Measurements from ENCODE around the gene ATP5F1A. TPM values are rescaled to one million over a fixed set of nuclear protein-coding genes. Genes with fewer than 3 reads are reported as not detected.

ATP5F1A gene
- total RNA-seq, 1 donor from 2014 or later, result 412 TPM

DNA sequence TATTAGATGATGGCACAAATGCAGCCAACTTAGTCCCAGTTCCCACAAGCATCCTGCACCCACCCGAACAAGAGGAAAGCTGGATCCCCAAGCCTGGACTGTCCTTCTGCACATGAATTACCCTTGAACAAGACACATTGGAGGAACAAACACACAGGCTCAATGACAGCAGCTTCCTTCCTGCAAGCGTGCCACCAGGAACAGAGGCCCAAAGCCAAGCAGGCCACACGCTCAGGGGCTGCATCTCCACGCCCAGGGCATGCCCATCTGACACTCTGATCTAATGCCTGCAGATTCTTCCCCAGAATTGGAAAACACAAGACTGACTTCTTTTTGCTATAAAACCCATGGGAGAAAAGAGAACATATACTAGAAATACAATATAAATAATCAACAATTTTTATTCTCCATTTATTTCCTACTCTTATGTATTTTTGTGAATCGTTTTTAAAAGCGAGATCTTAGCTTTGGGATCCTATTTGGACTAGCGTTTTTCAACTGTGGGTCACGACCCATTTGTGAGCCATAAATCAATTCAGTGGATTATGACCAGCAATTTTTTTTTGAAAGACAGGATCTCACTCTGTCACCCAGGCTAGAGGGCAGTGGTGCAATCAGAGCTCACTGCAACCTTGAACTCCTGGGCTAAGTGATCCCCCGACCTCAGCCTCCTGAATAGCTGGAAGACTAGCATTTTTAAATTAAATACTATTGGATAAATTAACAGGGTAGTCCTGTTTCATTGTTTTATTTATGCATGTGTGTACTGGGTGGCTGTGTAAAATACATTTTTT lies 60.4 kb downstream of the ATP5F1A start:
- intact Hi-C loops (cut with micrococcal nuclease), result no loop called here
- no peak for DNase-seq (ENCODE audit: low spot score)
- no peaks in the 10 kb centered on the region for H3K27me3 Mint-ChIP-seq (ENCODE audit: insufficient read depth)
- H3K9me3 Mint-ChIP-seq, result no peaks in the 10 kb centered on the region
- H3K4me1 Mint-ChIP-seq (ENCODE audit: low read depth), result peaks cover 24% of the 10 kb centered on the region
- no peak overlapping the region for H3K27ac Mint-ChIP-seq
- H3K36me3 Mint-ChIP-seq (ENCODE audit: low read depth), result peaks cover 13% of the 10 kb centered on the region
- H3K4me3 Mint-ChIP-seq, result no peak overlapping the region

DNA sequence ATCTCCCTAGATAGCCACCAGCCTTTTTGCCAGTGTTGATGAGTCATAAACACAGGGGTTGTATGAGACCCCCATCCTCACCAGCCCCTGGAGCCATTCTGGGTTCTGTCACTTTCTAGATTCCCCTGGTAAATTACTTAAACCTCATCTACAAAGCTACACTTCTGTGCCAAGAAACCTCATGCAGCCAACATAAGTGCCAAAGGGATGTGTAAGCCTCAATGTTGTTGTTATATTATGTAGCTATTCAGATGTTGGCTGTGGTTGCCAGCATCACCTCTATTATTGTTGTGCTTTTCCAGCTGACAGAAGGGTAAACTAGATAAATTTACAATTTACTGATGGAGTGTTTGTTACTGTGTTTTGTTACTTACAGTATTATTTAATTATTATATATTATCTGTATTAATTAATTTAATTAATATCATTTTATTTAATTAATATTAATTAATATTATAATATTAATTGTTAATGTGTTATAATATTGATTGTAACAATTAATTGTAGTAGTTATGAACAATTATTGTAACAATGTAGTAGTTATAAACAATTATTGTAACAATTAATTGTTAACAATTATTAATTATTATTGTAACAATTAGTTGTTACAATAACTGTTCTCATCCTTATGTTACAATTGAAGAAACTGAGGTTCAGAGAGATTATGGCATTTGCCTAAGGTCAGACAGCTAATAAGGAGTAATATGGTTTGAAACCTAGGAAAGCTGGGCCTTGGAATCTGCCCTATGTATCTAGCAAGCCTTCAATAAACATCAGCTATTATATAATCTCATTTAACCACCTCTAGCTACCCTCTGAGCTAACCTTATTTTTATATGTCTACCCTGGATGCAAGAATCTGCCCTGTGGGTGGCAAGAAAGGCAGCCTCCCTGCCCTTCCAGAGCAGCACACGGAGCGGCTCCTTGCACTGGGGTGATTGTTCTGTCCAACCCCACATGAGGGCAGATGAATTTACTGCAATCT lies 62.1 kb downstream of the ATP5F1A start:
- no peaks in the 10 kb centered on the region for H3K27me3 Mint-ChIP-seq (ENCODE audit: insufficient read depth)
- H3K9me3 Mint-ChIP-seq, result no peaks in the 10 kb centered on the region
- intact Hi-C loops (cut with micrococcal nuclease), result no loop called here
- peaks cover 10% of the 10 kb centered on the region for H3K4me1 Mint-ChIP-seq (ENCODE audit: low read depth)
- H3K36me3 Mint-ChIP-seq (ENCODE audit: low read depth), result peaks cover 14% of the 10 kb centered on the region
- no peak overlapping the region for H3K4me3 Mint-ChIP-seq
- no peak overlapping the region for H3K27ac Mint-ChIP-seq
- DNase-seq (ENCODE audit: low spot score), result no peak

DNA sequence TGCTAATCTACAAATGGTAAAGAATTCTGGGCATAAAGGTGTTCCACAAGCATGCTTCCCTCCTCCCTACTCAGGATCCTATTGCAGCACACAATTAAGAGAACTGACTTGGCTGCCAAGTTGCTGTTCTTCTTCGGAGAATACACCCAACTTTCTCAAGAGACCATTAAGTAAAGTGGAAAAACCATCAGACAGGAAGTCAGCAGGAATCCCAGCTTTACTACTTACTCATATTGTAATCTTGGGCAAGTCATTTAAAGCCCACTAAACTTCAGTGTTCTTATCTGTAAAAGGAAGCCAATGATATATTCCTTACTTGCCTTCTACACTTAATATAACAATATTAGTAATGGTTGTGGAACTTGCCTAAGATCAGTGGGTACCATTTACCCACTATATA lies 63.9 kb downstream of the ATP5F1A start:
- no peak overlapping the region for H3K27ac Mint-ChIP-seq
- H3K4me1 Mint-ChIP-seq (ENCODE audit: low read depth), result peaks cover under 1% of the 10 kb centered on the region
- peaks cover 1% of the 10 kb centered on the region for H3K27me3 Mint-ChIP-seq (ENCODE audit: insufficient read depth)
- no peak for DNase-seq (ENCODE audit: low spot score)
- peaks cover 3% of the 10 kb centered on the region for H3K36me3 Mint-ChIP-seq (ENCODE audit: low read depth)
- intact Hi-C loops (cut with micrococcal nuclease), result no loop called here
- H3K9me3 Mint-ChIP-seq, result no peaks in the 10 kb centered on the region
- no peak overlapping the region for H3K4me3 Mint-ChIP-seq

DNA sequence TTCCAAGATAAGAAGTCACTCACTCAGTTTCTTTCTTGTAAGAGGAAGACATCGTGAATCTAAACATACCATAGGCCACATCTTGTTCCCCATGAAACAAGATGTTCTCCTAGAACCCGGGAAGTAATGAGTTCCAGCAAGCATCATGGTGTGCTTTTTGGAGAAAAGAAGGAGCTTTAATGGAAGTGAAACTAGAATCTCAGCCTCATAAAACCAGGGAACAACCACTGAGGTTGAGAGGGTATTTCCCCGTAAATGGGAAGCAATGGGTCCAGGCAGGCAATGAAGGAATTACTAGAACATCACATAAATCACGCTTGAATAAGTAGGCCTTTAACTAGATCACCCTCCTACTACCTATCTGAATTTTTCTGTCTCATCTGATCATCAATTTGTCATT lies 66.4 kb downstream of the ATP5F1A start:
- Mint-ChIP-seq H3K9me3 (no peaks in the 10 kb centered on the region), H3K36me3 (ENCODE audit: low read depth) (peaks cover 7% of the 10 kb centered on the region), H3K4me1 (ENCODE audit: low read depth) (peaks cover 14% of the 10 kb centered on the region), H3K4me3 (no peak overlapping the region), H3K27ac (no peak overlapping the region), H3K27me3 (ENCODE audit: insufficient read depth) (peaks cover 15% of the 10 kb centered on the region)
- intact Hi-C loops (cut with micrococcal nuclease), result no loop called here
- DNase-seq (ENCODE audit: low spot score), result no peak

Other genes with a start within 250 kb of the ATP5F1A start
- 14.3 and 14.6 TPM in 2 replicates for gene EPG5, start 131.0 kb downstream of the ATP5F1A start, total RNA-seq
- 19.2 and 23.6 TPM in 2 replicates for gene PSTPIP2, start 26.0 kb downstream of the ATP5F1A start, total RNA-seq
- 41.8 and 42.1 TPM in 2 replicates for gene HAUS1, start 6.1 kb upstream of the ATP5F1A start, total RNA-seq

Data from activated T-helper 1 cell treated with anti-CD3 and anti-CD28 coated beads, Interleukin-12 subunit alpha, Interleukin-12 subunit beta, Interleukin-2, Interleukin-4 antibody, amounts not matched to agents 30 ng/mL and 10 ng/mL and 1 ng/mL, durations not matched to agents 14 hours and 24 hours and 36 hours (primary cell).